H1 (cell line): ENCODE results near the gene ATP6V1F. TPM values are rescaled to one million over a fixed set of nuclear protein-coding genes. Genes with fewer than 3 reads are reported as not detected.

ENCODE experiments used
- CTCF ChIA-PET: fragments of 300-600 bp; sonication (Branson Sonifier 250); formaldehyde crosslinking; loops from one replicate; lab custom pipeline; 2021; ENCODE audit not compliant: partially characterized antibody; lab: Charles Lee
- POLR2A ChIA-PET: fragments of 300-600 bp; sonication (Branson Sonifier 250); formaldehyde crosslinking; loops from one replicate; lab custom pipeline; 2021; ENCODE audit warnings: inconsistent platforms; ENCODE audit not compliant: partially characterized antibody; lab: Charles Lee
- DNase-seq, 2 experiments: peaks; one replicate each; pipeline versions ENCODE4 v3.0.0 to v3.0.0-alpha.2; 2010 to 2022; ENCODE audit warnings: low spot score in 2 of 2, low read depth in 1 of 2, mixed read lengths in 1 of 2
- FAIRE-seq: peaks from 2 replicates; lab custom pipeline; 2011; peaks lifted over from hg19 to GRCh38; lab: Jason Lieb, UNC
- H2AFZ ChIP-seq: 2 replicates; pipeline ENCODE4 v1.8.1; 2012; ENCODE audit warnings: low read length, inconsistent platforms
- H2AK5ac ChIP-seq: 2 replicates; pipeline ENCODE4 v1.6.1; 2013; ENCODE audit warnings: low read depth, low read length
- H2BK120ac ChIP-seq: replicated peaks from 2 replicates; pipeline ENCODE3; 2013; ENCODE audit warnings: low read depth, low read length, inconsistent platforms
- H2BK12ac ChIP-seq: 2 replicates; pipeline ENCODE4 v1.6.1; 2013; ENCODE audit warnings: low read depth, low read length
- H2BK15ac ChIP-seq: 2 replicates; pipeline ENCODE4 v1.6.1; 2013; ENCODE audit warnings: low read length
- H2BK20ac ChIP-seq: 2 replicates; pipeline ENCODE4 v1.6.1; 2013; ENCODE audit warnings: low read length
- H2BK5ac ChIP-seq: 2 replicates; pipeline ENCODE4 v1.6.1; 2013; ENCODE audit warnings: low read depth, low read length
- H3K14ac ChIP-seq: 2 replicates; pipeline ENCODE4 v1.6.1; 2013; ENCODE audit warnings: inconsistent platforms; ENCODE audit not compliant: insufficient read length
- H3K18ac ChIP-seq: 2 replicates; pipeline ENCODE4 v1.6.1; 2013; ENCODE audit warnings: low read length; ENCODE audit errors: extremely low read depth
- H3K23ac ChIP-seq: 2 replicates; pipeline ENCODE4 v1.6.1; 2013; ENCODE audit warnings: inconsistent platforms; ENCODE audit not compliant: insufficient read length
- H3K23me2 ChIP-seq: 2 replicates; pipeline ENCODE4 v1.6.1; 2013; ENCODE audit warnings: low read depth, low read length
- H3K27ac ChIP-seq: 2 replicates; pipeline ENCODE4 v1.6.1; 2011; ENCODE audit warnings: low read depth, low read length, inconsistent platforms
- H3K27me3 ChIP-seq, 4 experiments: replicated peaks in 1 of 4; 1 replicate in 1 of 4; 2 replicates in 3 of 4; pipeline versions ENCODE4 v1.6.1 to v1.8.1; 2011 to 2013; ENCODE audit warnings: low read length in 3 of 4, mild to moderate bottlenecking in 3 of 4, inconsistent platforms in 2 of 4, mixed read lengths in 2 of 4, moderate library complexity in 1 of 4; ENCODE audit not compliant: control insufficient read depth in 3 of 4, insufficient read depth in 3 of 4; ENCODE audit errors: extremely low read depth in 1 of 4
- H3K36me3 ChIP-seq, 4 experiments: 2 replicates each; pipeline versions ENCODE4 v1.6.1 to v1.8.1; 2011 to 2013; ENCODE audit warnings: mild to moderate bottlenecking in 4 of 4, low read length in 3 of 4, moderate library complexity in 2 of 4, control low read depth in 1 of 4, inconsistent platforms in 1 of 4; ENCODE audit not compliant: insufficient read depth in 4 of 4, control insufficient read depth in 2 of 4
- H3K4ac ChIP-seq: replicated peaks from 2 replicates; pipeline ENCODE3; 2013; ENCODE audit warnings: low read length, low read depth, mixed read lengths, inconsistent platforms; ENCODE audit not compliant: insufficient read length
- H3K4me1 ChIP-seq, 4 experiments: replicated peaks in 1 of 4; 1 replicate in 1 of 4; 2 replicates in 3 of 4; pipeline versions ENCODE4 v1.6.1 to v1.8.1; 2011 to 2013; ENCODE audit warnings: low read length in 3 of 4, inconsistent platforms in 2 of 4, mixed read lengths in 1 of 4; ENCODE audit not compliant: insufficient read depth in 4 of 4, control insufficient read depth in 3 of 4
- H3K4me2 ChIP-seq, 2 experiments: 2 replicates each; pipeline versions ENCODE4 v1.6.1 to v1.8.1; 2011 to 2013; ENCODE audit warnings: low read depth in 2 of 2, low read length in 2 of 2, control low read depth in 1 of 2, inconsistent platforms in 1 of 2, mild to moderate bottlenecking in 1 of 2; ENCODE audit not compliant: insufficient read depth in 1 of 2
- H3K4me3 ChIP-seq, 4 experiments: fragments of 200-600, 300-600 bp in 1 of 4; sonication (generic), shearing (Covaris generic), sonication (Bioruptor Twin) in 1 of 4; 2 replicates each; pipeline versions ENCODE4 v1.5.1 to v1.8.1; 2011 to 2016; ENCODE audit warnings: low read length in 4 of 4, low read depth in 3 of 4, control low read depth in 2 of 4, inconsistent platforms in 2 of 4, mild to moderate bottlenecking in 2 of 4, mixed read lengths in 1 of 4, moderate library complexity in 1 of 4; ENCODE audit not compliant: insufficient read depth in 2 of 4; ENCODE audit errors: extremely low read depth in 1 of 4
- H3K56ac ChIP-seq: replicated peaks from 2 replicates; pipeline ENCODE3; 2013; ENCODE audit warnings: low read depth, mild to moderate bottlenecking, mixed read lengths, low read length, inconsistent platforms; ENCODE audit not compliant: insufficient read length
- H3K79me1 ChIP-seq: 2 replicates; pipeline ENCODE4 v1.6.1; 2013; ENCODE audit warnings: low read depth, low read length, control low read depth
- H3K79me2 ChIP-seq, 2 experiments: 2 replicates each; pipeline versions ENCODE4 v1.6.1 to v1.8.1; 2012 to 2013; ENCODE audit warnings: low read length in 2 of 2, mild to moderate bottlenecking in 2 of 2, inconsistent platforms in 1 of 2; ENCODE audit not compliant: insufficient read depth in 2 of 2, control insufficient read depth in 1 of 2
- H3K9ac ChIP-seq, 4 experiments: replicated peaks in 1 of 4; 1 replicate in 1 of 4; 2 replicates in 3 of 4; pipeline versions ENCODE4 v1.6.1 to v1.8.1; 2011 to 2013; ENCODE audit warnings: low read depth in 3 of 4, low read length in 3 of 4, control low read depth in 2 of 4, mild to moderate bottlenecking in 2 of 4, moderate library complexity in 2 of 4, inconsistent platforms in 1 of 4; ENCODE audit errors: extremely low read depth in 1 of 4
- H3K9me3 ChIP-seq, 2 experiments: 2 replicates each; pipeline versions ENCODE4 v1.6.1 to v1.8.1; 2012 to 2013; ENCODE audit warnings: mild to moderate bottlenecking in 2 of 2, moderate library complexity in 2 of 2, control low read depth in 1 of 2, inconsistent platforms in 1 of 2, low read depth in 1 of 2, low read length in 1 of 2, mixed read lengths in 1 of 2; ENCODE audit not compliant: insufficient read depth in 2 of 2
- H4K20me1 ChIP-seq, 2 experiments: replicated peaks in 1 of 2; 2 replicates each; pipeline versions ENCODE3 to v1.8.1; 2011 to 2013; ENCODE audit warnings: inconsistent platforms in 2 of 2, low read length in 2 of 2, mild to moderate bottlenecking in 1 of 2; ENCODE audit not compliant: insufficient read depth in 2 of 2, control insufficient read depth in 1 of 2
- H4K5ac ChIP-seq: 2 replicates; pipeline ENCODE4 v1.6.1; 2013; ENCODE audit warnings: low read length, low read depth, mixed read lengths, inconsistent platforms; ENCODE audit not compliant: insufficient read length
- H4K8ac ChIP-seq: 2 replicates; pipeline ENCODE4 v1.8.0; 2013; ENCODE audit warnings: mild to moderate bottlenecking, moderate library complexity, low read length, inconsistent platforms; ENCODE audit not compliant: insufficient read depth; ENCODE audit errors: extremely low read depth
- H4K91ac ChIP-seq: replicated peaks from 2 replicates; pipeline ENCODE3; 2013; ENCODE audit warnings: low read length, mixed read lengths, inconsistent platforms; ENCODE audit not compliant: insufficient read length
- BACH1 ChIP-seq: IDR thresholded peaks from 2 replicates; pipeline ENCODE4 v1.6.1; 2012; ENCODE audit warnings: low read length, improper control_type of control experiment
- CBX5 ChIP-seq: fragments of 300-800, 300-1000 bp; sonication (generic); IDR thresholded peaks from 2 replicates; pipeline ENCODE4 v1.7.1; 2016; ENCODE audit warnings: antibody characterized with exemption, low read length, low read depth
- WGBS, 2 experiments: shearing (Covaris generic) in 1 of 2; methylation state at CpG; one replicate each; pipeline versions ENCODE4 v1.1.6 to v1.1.7; 2013 to 2015; ENCODE audit warnings: low lambda C conversion rate in 2 of 2, mixed read lengths in 2 of 2, inconsistent platforms in 1 of 2, low coverage in 1 of 2, missing lambda C conversion rate in 1 of 2; ENCODE audit not compliant: insufficient replicate concordance in 2 of 2, insufficient coverage in 1 of 2, insufficient read length in 1 of 2; ENCODE audit errors: extremely low coverage in 1 of 2, missing lambda C conversion rate in 1 of 2; 5-methylcytosine and 5-hydroxymethylcytosine counted together
- polyA plus RNA-seq, 7 experiments: library from polyadenylated mRNA; depleted of rRNA in 3 of 7; stranded (reverse) in 5 of 7; unstranded in 2 of 7; fragments of >200 nt in 5 of 7; fragments of 200-250 nt in 2 of 7; gene quantifications; 1 replicate in 5 of 7; 2 replicates in 1 of 7; 4 replicates in 1 of 7; pipeline versions ENCODE4 v1.2.1 to v1.2.3, GENCODE V29; 2011 to 2013; ENCODE audit warnings: missing spikeins in 2 of 7, mixed read lengths in 2 of 7
- total RNA-seq: library from RNA; stranded (reverse); fragmentation: NEBNext Ultra II Directional; extraction: Animal tissue kit (Norgen Biotek cat#: 25700); gene quantifications from 2 replicates; pipeline ENCODE4 v1.2.1, GENCODE V29; 2021

ATP6V1F gene
- total and polyA plus RNA-seq, 2 of the 8 experiments (the other 6 are each of a cell fraction or from before 2014, with no cell fraction given) = 104 to 318 TPM

DNA sequence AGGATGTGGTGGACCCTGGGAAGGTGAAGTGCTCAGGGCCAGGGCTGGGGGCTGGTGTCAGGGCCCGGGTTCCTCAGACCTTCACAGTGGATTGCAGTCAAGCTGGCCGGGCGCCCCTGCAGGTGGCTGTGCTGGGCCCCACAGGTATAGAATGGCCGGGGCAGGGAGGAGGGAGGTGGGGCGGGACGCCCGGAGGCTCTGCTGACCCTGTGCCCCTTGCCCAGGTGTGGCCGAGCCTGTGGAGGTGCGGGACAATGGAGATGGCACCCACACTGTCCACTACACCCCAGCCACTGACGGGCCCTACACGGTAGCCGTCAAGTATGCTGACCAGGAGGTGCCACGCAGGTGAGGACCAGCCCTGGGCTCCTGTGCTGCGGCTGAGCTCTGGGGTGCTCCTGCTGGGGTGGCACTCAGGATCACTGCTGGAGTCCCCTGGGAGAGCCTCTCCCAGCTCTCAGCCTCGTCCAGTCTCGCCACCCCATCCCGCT lies 14.9 kb upstream of the ATP6V1F start:
- CTCF ChIA-PET = interaction anchor here (1.3 to 11.5 kb wide), 4 partner anchors 14 to 36 kb away, joined by 4 to 148 read pairs (median 40); partner anchors contain the start of gene ATP6V1F
- Histone ChIP-seq H3K9me3 (no peaks in the 10 kb centered on the region), H2BK5ac (no peak overlapping the region), H3K23me2 (no peaks in the 10 kb centered on the region), H3K4ac (no peak overlapping the region), H3K79me2 (no peaks in the 10 kb centered on the region), H4K91ac (no peak overlapping the region), H3K4me2 (no peak overlapping the region), H2BK120ac (no peak overlapping the region), H3K14ac (no peak overlapping the region), H3K79me1 (no peaks in the 10 kb centered on the region), H4K5ac (no peak overlapping the region), H3K27me3 (no peaks in the 10 kb centered on the region), H3K4me3 (no peak overlapping the region), H3K18ac (no peak overlapping the region), H2AK5ac (no peak overlapping the region), H3K23ac (no peak overlapping the region), H2BK15ac (no peak overlapping the region), H3K56ac (no peak overlapping the region), H3K9ac (no peak overlapping the region), H2BK12ac (no peak overlapping the region), H4K20me1 (peaks cover 0 to 2% of the 10 kb centered on the region in 2 experiments), H2BK20ac (no peak overlapping the region), H2AFZ (no peak overlapping the region), H3K36me3 (no peaks in the 10 kb centered on the region), H3K27ac (no peak overlapping the region), H4K8ac (peak overlapping the region; percentile 46), H3K4me1 (no peaks in the 10 kb centered on the region; a peak in 1 of 7 replicates)
- 91% methylated on average over 12 of the region's 17 CpGs; no CpG with 5 or more reads in 1 of the 2 experiments for WGBS, 2 experiments
- FAIRE-seq = no peak
- TF ChIP-seq BACH1 = no peak
- no peak for TF ChIP-seq CBX5
- POLR2A ChIA-PET = interaction anchor here (0.6 to 1.0 kb wide), 3 partner anchors 8 to 172 kb away, joined by 3 read pairs; no protein-coding TSS in a partner anchor
- no peak for DNase-seq
